NOMO-1 (cell line): ENCODE results near the gene STK4.
A peak's percentile ranks its signal among the peaks of the same experiment; 100 is the strongest.

Experiments used
- DNase-seq, 2 experiments: peaks; one replicate each; lab custom pipeline; 2025; ENCODE audit not compliant: unreplicated experiment in 2 of 2; lab: John Stamatoyannopoulos, UW

The STK4 gene

DNA sequence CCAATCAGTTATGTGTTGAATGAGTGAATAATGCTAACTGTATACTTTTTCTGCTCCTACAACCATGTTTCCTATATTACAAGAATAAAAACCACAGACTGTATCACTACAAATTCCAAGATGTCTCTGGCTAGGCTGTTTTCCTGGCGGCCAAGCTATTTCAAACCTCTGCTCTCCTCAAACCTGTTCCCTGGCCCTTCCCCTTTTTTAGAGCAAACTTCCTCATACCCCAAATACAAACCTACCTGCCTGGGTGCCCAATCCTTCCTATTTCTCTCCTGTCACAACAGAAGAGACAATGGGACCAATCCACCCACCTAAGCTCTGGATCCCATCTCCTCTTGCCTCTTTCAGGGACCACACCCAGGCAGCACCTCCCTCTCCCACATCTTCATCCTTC lies 13.6 kb upstream of the STK4 start:
- no peak for DNase-seq

DNA sequence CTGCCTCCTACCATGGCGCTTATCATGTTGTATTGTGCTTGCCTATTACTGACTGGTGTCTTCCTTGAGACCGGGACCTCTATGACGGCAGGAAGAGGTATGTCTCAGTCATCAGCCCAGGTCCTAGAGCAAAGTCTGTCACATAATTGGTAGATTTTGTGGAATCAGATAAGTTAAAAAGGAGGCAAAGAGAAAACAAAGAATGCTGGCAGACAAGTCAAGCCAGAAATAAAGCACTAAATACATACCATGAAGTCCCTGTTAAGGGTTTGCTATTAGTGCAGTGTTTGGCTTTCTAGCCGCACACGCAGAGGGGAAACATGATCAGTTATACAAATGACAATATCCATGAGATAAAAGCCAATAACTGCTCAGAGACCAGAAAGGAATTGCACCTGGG lies 12.1 kb upstream of the STK4 start:
- DNase-seq = no peak

DNA sequence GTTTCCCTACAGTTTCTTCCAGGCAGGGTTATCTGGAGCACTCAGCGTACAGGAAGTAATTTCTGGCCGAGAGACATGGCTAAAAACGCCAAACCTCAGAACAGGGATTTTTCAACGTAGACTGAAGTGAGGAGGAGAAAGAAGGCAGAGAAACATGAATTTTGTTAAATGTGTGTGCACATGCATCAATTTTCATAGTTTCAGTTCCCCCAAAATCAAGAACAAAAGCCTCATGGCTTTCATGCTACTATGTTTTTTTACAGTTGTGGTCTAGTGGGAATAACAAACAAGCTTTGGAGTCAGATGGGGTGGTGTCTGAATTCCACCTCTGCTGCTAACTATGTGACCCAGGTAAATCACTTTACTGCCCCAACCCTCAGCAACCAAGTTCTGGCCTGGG lies 11.0 kb upstream of the STK4 start:
- peak in 1 of 2 experiments; percentile 40 for DNase-seq

DNA sequence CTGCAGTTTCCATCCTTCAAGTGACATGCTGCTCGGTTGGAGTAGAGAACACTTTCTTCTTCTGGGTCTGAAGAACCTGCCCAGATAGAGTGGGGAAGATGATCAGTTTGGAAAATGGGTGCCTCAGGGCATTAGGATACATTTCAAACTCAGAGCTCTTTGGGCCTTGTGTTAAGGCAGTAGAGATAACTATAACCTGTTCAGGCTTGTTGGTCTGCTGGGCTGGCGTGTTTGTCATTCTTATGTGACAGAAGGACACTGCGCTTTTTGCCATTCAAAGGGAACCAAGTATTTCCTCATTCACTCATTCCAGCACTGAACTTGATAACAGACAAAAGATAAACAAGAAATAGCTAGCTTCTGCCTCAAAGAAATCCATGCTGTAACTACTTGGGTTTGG lies 9.9 kb upstream of the STK4 start:
- DNase-seq = no peak

DNA sequence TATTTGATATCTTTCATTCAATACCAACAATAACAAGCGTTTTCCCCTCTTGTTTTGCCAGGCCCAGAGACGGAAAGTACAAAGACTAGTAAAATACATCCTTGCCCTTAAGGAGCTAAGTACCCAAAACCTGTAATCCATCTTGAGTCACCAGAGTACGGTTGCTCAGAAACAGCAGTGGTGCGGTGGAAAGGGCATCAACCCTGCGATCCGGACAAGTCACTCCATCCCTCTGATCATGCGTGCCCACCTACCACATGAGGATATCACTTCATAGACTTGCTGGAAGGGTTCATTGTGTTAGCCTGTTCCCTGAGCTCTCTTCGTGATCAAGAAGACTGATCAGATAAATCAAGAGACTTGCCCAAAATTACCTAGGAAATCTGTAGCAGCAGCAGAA lies 8.0 kb upstream of the STK4 start:
- no peak for DNase-seq

DNA sequence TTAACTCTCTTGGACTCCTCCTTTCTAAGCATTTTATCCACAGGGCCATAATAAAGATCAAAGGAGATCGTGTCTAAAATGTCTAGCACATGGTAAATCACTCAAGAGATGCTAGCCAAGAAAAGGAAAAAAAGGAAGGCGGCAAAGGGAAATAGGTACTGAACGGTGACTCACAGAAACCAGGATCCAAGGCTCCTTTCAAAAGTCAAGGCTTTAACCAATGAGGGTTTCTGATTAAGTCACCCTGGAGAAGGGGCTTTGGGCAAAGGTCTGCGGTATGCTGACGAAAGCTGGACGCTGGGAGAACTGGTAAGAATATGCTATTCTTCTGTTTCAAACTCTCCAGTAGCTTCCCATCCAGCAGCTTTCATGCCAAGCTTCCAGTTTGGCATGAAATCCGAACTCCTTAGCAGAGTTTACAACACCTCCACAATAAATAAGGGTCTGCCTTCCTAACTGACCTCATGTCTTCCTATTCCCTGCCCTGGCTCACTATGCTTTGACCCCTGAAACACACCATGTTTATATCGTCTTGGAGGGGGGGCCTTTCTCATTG lies 7.2 kb upstream of the STK4 start:
- DNase-seq = peak; percentile 9 to 71

DNA sequence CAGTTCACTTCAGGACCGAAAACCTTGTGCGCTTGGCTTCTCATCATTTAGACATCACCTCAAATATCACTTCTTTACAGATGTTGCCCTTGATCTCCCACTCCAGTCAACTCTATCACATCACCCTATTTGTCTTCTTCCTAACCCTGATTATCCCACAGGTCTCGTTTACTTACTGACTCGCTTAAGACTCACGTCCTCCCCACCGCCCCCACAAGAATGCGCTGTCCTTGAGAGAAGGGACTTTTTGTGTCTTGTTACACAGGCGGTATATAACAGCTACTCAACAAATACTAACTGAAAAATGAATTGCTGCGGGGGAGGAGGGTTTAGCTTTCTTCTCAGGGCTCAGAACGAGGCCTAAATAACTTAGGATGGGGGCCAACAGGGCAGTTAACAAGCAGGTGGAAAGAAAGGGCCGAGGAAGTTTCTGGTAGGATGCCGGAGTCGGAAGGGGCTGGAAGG lies 6.6 kb upstream of the STK4 start:
- peak; percentile 24 to 33 for DNase-seq

DNA sequence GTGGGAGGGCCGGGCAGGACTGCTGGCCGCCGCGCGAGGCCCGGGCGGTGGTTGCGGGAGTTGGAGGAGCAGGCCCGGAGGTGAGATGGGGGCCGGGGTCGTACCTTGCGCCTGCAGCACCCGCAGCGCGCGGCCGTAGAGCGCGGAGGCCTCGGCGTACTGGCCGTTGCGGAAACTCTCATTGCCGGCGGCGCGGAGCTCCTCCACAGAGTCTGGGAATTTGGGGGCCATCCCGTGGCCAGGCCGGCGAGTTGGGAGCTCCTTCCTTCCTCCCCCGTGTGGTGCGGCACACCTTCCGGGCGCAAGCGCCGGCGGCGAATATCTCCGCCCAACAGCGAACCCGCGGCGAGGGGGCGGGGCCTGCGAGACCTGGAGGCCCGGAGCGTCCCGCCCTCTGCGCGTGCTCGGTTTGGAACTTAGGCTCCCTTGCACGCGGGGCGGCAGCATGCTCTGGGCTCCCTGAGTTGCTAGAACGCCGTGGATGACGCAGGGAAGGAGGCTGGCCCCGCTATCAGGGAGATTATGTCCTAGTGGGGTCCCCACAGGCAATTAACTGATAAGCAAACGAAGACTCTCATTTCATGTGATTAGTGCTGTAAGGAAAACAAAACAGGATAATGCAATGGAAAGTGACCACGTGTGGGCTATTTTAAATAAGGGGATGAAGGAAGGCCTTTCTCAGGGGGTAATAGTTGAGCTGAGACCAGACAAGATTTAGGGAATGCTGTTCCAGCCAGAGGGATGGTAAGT lies 6.0 kb upstream of the STK4 start, which contains the start of gene TOMM34:
TSS of gene TOMM34 (minus strand) at position 295 of the 750 bp plus-strand sequence. CDS start at position 231, 64 bp downstream.
- DNase-seq = peak; percentile 94 to 96

DNA sequence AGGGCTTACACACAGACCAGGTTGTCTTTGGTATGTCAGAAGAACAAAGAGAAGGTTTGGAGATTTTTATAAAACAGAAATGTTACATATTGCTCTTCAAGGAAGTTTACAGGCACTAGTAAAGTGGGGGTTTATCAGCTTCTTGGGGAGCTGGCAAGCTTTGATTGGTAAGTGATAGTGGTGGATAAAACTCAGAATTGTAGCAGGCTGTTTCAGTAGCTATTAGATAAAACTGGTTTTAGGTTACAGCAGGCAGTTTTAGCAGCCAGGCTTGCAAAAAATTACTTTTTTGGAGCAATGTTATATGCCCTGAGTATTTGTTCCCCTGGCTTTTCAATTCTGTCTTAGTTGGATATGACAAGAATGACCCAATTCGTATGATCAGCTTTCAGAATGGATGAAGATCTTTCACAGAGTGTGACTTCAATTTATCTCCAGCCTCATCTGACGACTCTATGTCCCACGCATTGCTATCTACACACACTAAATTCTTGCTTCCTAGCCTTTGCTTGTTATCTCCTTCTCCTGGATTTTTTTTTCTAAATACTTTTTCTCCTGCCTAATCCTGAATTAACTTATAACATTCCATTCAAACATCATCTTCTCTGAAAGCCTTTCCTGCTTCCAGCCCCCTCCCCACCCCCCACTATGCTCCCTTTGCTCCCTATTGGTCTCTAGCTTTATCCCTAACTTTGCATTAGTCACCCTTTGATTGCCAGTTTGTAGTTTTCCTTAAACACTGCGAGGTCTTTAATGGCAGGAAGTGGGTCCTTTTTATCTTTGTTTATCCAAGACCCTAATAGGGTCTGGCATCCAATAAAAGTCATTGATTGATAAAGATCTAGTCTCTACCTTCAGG lies 5.1 kb upstream of the STK4 start:
- no peak for DNase-seq

DNA sequence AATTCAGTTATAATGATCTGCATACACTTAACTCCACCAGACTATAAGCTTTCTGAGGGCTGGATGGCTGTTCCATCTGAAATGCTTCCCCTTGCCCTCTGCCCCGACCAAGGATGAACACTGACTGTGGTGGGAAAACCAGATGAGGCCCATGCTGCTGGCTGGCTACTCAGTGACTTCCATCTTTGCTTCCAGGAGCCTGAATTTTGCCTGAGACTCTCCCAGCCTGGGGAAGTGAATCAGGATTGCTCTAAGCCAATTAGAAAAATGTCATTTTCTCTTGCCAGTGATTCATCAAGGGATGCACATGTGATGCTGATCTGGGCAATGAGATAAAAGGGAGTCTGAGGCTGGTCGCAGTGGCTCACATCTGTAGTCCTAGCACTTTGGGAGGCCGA lies 4.4 kb upstream of the STK4 start:
- no peak for DNase-seq

DNA sequence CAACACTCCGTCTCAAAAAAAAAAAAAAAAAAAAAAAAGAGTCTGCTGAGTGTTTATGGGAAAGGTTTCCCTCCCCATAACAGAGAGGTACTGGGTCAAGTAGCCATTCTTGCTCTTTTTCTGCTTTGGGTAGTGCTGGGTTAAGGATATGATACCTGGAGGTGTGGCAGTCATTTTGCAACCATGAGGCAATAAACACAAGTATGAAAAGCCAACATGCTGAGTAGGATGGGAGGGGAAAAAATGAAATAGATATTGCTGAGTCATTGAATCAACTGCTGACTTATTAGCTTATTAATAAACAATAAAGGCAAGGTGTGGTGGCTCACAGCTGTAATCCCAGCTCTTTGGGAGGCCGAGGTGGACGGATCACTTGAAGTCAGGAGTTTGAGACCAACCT lies 3.8 kb upstream of the STK4 start:
- no peak for DNase-seq

DNA sequence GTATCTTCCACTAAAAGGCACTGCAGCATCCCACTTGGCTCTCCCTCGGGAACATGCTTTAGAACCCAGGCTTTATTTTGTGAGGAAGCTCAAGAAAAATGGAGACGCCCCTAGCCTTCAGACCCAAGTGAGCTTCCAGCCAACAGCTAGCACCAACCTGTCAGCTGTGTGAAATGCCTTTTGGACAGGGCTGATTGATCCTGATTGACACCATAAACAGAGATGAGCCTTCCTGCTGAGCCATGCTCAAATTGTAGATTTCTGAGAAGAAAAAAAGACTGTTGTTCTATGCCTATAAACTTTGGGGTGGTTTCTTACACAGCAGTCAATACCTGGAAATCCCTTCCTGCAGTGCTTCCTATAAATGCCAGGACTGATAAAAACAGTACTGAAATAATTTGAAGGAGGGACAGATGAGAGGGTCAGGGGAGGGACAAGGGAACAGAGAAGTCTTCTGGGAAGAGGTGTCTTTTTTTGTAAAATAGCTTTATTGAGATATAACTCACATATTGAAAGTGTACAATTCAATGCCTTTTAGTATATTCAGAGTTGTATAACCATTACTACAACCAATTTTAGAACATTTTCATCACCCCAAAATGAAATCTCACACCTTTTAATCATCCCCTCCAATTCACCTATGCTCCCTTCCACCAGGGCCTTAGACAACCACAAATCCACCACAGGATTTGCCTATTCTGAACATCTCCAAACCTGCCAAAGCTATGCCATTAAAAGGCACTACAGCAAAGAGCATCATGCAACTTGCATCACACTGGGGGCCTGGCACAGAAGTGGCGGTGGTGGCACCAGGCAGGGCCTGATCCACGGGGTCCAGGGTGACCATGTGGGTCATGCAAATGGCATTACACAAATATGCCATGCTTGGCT lies 2.7 kb upstream of the STK4 start:
- DNase-seq = no peak

DNA sequence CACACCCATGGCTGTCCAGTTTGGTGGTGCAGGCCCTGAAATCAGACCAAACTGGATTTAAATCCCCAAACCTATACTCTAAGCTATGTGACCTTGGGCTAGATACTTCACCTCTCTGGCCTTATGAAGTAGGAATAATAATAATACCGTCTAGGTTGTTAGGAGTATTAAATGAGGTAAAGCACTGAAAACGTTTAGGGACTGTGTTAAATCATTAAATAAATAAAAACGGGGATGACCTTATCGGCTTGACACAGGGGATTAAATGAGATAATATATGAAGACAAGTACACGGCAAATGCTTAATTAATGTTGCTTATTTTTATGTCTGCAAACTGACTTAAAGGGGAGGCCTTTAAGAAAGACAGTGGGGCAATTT lies 672 bp upstream of the STK4 start:
- no peak for DNase-seq

DNA sequence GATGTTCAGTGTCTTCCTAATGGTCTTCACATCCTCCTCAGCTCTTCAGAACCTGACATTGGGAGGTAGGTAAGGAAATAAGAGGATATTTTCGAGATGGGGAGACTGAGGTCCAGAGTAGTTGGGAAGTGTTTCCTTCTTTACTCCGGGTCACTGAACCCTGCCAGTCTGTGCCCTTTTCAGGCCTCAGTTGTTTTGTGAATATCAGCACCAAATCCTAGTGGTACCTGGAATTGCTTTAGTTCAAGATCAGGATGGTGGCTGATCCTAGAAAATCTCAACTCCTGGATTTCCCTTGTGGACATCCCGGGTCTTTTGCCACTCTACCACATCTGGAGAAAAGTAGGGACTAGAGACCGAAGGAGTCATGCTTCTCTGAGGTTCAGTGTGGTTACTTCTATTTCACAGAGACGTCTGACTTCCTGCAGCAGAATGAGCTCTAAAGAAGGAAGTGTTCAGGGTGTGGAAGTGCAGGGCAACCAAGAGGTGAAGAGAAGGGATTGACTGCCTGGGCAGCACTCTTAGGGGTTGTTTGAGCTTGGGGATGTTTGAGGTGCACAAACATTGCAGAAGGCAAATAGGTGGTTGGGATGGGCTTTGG lies 995 bp downstream of the STK4 start:
- DNase-seq = peak; percentile 68 to 87

DNA sequence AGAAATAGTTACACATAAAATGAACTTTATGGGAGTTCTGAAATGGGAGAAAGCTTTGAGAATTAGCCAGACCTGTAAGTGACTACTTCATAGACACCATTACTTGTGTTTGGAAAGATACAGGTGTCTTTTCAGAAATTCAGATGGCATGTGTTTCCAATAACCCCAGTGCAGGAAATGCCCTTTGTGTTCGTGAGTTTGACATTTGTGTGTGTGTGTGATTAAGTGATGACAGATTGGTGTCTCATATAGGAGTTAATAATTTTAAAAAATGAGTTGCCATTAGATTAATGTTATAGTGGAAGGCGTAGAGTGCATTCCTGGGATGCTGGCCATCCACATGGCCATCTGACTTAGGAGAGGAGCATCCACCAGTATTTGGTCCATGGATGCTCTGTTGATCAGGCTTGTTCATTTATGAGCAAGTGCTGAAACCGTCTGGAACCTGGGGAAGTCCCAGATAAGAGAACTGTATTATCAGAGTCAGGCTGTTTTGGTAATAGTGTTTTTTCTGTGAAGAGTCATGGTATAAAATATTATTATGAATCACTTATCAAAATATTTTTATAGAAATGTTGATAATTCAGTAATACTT lies 3.1 kb downstream of the STK4 start:
- no peak for DNase-seq

DNA sequence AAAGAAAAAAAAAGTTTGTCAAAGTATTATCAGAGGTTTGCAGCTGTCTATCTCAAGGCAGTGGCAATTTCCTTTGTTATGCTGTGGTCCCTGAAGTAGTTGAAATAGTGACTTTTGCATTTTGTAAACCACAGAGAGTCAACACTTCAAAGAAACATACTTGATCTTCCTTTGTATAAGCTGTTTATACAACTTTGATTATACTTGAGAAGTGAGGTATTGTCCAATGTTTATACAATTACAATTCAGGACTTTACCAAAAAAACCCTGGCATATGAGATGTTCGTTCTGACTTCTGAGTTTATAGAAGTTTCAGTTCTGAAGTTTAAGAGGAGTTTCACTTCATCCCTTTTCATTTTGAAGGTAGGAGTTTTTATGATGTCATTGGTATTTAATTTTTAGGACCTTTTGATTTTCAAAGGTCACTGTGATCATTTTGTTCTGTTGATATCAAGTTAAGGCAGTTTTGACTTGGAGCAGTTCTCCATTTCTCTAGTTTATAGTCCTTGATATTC lies 4.0 kb downstream of the STK4 start:
- peak in 1 of 2 experiments; percentile 24 for DNase-seq

DNA sequence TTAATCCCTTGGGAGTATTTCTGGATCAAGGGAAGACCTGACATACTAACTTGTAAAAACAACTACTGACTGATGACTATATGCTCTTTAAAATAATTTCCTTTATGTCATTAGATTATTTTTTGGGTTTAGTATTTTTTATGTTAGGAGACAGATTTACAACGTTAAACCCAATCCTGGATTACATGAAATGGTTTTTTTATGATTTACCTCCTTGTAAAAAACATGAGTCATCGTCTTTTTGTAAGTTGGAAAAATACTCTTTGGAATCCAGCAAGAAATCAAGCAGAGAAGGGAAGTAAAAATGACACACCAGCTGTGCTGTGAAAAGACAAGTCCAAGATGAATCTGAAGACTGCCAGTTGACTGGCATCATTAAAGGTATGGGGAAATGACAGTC lies 6.7 kb downstream of the STK4 start:
- DNase-seq = no peak

DNA sequence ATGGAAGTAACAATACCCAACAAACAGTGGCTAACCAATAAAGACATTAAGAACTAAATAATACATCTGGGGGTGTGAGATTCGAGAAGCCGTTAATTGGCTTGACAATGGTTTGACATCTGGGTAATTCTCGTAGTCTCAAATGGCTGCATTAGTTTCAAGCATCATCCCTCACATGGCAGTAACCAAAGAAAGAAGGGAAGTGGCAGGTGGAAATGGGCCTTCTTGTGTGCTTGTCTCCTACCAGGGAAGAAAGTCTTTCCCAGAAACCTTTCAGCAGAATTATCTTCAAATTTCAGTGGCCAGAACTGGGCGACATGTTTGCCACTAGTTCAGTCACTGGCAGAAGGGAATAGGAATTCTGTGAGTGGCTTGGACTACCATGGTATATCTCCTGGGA lies 10.4 kb downstream of the STK4 start:
- no peak for DNase-seq

DNA sequence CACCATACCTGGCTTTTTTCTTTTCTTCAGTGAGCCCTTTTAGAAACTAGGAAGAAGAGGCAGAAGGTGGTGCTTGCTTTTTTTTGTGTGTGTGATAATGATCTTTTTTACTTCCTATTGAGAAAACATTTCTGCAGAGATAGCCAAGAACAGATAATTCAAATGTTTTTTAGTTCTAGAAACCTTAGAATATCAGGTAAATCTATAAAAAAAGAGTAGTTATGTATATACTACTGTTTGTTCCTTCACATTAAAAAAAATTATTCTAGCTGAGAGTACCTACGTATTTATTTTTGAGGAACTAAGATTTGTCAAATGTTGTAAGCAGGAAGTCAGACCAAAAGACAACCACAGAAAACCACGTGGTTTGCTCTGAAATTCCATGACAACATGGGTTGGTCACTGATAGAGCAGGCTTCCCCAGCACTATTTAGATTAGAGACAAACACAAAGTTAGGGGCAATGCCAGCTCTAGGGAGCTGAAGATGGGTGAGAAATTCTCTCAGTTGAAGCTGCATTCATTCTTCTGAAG lies 12.8 kb downstream of the STK4 start:
- peak; percentile 66 to 97 for DNase-seq
